ENCODE results near the gene FKBP2. TPM values are rescaled to one million over a fixed set of nuclear protein-coding genes. Genes with fewer than 3 reads are reported as not detected.

Gene FKBP2
- total RNA-seq, 4 donors from 2014 or later: 20.2 to 54.7 (median 27.6) TPM

DNA sequence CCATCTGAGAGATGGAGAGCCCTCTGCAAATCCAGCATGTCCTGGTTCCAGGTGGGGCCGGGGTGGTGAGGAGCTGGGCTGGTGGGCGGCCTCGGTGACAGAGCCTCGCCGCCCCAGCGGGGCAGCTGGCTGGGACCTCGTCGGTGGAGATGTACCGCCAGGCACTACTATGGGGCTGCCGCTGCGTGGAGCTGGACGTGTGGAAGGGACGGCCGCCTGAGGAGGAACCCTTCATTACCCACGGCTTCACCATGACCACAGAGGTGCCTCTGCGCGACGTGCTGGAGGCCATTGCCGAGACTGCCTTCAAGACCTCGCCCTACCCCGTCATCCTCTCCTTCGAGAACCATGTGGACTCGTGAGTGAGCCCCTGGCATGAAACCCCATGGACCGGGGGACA lies 17.5 kb downstream of the FKBP2 start:
- H3K4me1 ChIP-seq: peaks cover 6 to 11% of the 10 kb centered on the region in 2 donors
- H3K27ac ChIP-seq: no peak overlapping the region
- intact Hi-C loops (cut with DNase I; ENCODE audit: low total_unique reads) (no loop called here), in situ Hi-C loops (cut with MboI; ENCODE audit: low sequenced_read_pairs in 4 of 4) (no loop called here)
- H3K9me3 ChIP-seq: no peaks in the 10 kb centered on the region
- no peak overlapping the region for H3K4me3 ChIP-seq
- ATAC-seq (no peak), DNase-seq (no peak)
- no peaks in the 10 kb centered on the region for H3K27me3 ChIP-seq
- TF ChIP-seq, protein P1, sequence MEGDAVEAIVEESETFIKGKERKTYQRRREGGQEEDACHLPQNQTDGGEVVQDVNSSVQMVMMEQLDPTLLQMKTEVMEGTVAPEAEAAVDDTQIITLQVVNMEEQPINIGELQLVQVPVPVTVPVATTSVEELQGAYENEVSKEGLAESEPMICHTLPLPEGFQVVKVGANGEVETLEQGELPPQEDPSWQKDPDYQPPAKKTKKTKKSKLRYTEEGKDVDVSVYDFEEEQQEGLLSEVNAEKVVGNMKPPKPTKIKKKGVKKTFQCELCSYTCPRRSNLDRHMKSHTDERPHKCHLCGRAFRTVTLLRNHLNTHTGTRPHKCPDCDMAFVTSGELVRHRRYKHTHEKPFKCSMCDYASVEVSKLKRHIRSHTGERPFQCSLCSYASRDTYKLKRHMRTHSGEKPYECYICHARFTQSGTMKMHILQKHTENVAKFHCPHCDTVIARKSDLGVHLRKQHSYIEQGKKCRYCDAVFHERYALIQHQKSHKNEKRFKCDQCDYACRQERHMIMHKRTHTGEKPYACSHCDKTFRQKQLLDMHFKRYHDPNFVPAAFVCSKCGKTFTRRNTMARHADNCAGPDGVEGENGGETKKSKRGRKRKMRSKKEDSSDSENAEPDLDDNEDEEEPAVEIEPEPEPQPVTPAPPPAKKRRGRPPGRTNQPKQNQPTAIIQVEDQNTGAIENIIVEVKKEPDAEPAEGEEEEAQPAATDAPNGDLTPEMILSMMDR (IDR thresholded peaks at IDR 0.05 in 4 of 5, conservative IDR thresholded peaks at IDR 0.05 in 1 of 5): no peak
- no peak for TF ChIP-seq POLR2A (IDR thresholded peaks at IDR 0.05)
- peaks cover 0 to 42% of the 10 kb centered on the region in 2 donors for H3K36me3 ChIP-seq

DNA sequence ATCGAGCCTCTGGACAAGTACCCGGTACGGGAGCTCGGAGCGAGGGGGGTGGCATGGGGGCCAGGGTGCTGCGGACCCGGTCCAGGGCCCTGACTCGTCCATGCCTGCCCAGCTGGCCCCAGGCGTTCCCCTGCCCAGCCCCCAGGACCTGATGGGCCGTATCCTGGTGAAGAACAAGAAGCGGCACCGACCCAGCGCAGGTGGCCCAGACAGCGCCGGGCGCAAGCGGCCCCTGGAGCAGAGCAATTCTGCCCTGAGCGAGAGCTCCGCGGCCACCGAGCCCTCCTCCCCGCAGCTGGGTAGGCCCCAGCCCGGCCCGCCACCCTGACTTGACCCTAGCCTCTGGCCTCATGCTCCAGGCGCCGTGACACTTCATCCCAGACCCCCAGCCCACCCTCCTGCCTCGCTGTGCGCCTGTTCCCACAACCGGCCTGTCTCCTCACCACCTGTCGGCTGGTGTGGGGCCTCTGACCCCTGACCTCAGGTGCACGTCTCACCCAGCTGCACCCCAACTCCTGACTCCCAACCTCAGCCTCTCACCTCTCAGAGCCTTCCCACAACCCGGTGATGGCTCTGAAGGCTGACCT lies 18.1 kb downstream of the FKBP2 start:
- Histone ChIP-seq H3K4me1 (peaks cover 0 to 4% of the 10 kb centered on the region in 2 donors), H3K27ac (no peak overlapping the region), H3K4me3 (no peak overlapping the region), H3K27me3 (no peaks in the 10 kb centered on the region), H3K36me3 (peaks cover 0 to 44% of the 10 kb centered on the region in 2 donors), H3K9me3 (no peaks in the 10 kb centered on the region)
- intact Hi-C loops (cut with DNase I; ENCODE audit: low total_unique reads) (no loop called here), in situ Hi-C loops (cut with MboI; ENCODE audit: low sequenced_read_pairs in 4 of 4) (no loop called here)
- no peak for ATAC-seq
- no peak for DNase-seq
- no peak for TF ChIP-seq POLR2A (IDR thresholded peaks at IDR 0.05)
- TF ChIP-seq, protein P1 (IDR thresholded peaks at IDR 0.05 in 4 of 5, conservative IDR thresholded peaks at IDR 0.05 in 1 of 5): no peak

DNA sequence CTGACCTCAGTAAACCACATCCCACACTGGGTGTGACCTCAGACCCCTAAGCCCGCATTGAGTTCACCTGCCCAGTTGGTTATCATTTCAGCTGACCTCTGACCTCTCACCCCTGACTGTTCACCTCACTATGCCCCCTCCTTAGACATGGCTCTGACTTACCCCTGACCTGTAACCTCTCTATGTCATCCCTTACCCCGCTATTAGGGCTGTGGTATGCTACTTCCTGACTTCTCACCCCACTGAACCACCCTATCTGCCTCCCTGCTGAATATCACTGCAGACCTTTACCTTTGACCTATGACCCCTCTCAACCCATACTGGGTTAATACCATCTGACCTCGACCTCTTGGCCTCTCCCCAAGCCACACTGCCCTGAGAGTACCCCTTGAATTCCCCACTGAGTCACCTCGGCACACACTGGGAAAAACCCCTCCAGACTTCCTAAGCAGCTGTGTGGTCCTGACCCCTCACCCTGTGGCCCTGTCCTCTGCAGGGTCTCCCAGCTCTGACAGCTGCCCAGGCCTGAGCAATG lies 18.7 kb downstream of the FKBP2 start:
- Histone ChIP-seq H3K36me3 (peaks cover 0 to 44% of the 10 kb centered on the region in 2 donors), H3K27ac (no peak overlapping the region), H3K4me3 (no peak overlapping the region), H3K9me3 (no peaks in the 10 kb centered on the region), H3K4me1 (no peaks in the 10 kb centered on the region), H3K27me3 (no peaks in the 10 kb centered on the region)
- no peak for ATAC-seq
- TF ChIP-seq, protein P1 (IDR thresholded peaks at IDR 0.05 in 4 of 5, conservative IDR thresholded peaks at IDR 0.05 in 1 of 5): no peak
- TF ChIP-seq POLR2A (IDR thresholded peaks at IDR 0.05): no peak
- in situ Hi-C loops (cut with MboI; ENCODE audit: low sequenced_read_pairs in 4 of 4): no loop called here
- DNase-seq: no peak
- intact Hi-C loops (cut with DNase I; ENCODE audit: low total_unique reads): no loop called here

DNA sequence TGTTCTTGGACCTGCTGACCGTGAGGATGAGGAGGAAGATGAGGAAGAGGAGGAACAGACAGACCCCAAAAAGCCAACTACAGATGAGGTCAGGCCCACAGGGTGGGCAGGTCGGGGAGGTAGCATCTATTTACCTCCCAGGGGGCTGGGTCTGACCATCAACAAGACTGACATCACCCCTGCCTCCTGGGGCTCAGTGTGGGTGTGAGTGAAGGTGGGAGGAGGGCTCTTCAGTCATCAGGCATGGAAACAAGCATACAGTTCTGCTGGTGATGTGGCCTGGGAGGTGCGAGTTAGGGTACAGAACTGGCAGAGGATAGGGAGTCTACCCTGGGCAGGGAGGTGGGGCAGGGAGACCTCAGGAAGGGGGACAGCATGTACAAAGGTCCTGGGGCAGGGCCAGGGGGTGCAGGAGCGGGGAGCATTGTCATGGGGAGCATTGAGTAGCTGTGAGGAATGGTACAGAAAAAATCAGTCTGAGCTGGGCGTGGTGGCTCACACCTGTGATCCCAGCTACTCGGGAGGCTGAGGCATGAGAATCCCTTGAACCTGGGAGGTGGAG lies 19.3 kb downstream of the FKBP2 start:
- in situ Hi-C loops (cut with MboI; ENCODE audit: low sequenced_read_pairs in 4 of 4): no loop called here
- peaks cover 0 to 43% of the 10 kb centered on the region in 2 donors for H3K36me3 ChIP-seq
- H3K4me1 ChIP-seq: no peaks in the 10 kb centered on the region
- DNase-seq: no peak
- no peak for ATAC-seq
- no peak overlapping the region for H3K27ac ChIP-seq
- TF ChIP-seq POLR2A (IDR thresholded peaks at IDR 0.05): no peak
- TF ChIP-seq, protein P1 (IDR thresholded peaks at IDR 0.05 in 4 of 5, conservative IDR thresholded peaks at IDR 0.05 in 1 of 5): no peak
- intact Hi-C loops (cut with DNase I; ENCODE audit: low total_unique reads): no loop called here
- H3K9me3 ChIP-seq: no peaks in the 10 kb centered on the region
- no peak overlapping the region for H3K4me3 ChIP-seq
- no peaks in the 10 kb centered on the region for H3K27me3 ChIP-seq

Data from gastrocnemius medialis (tissue), 4 donors.